GM21786 (cell line): ENCODE results near the gene SMR3B.
A peak's percentile ranks its signal among the peaks of the same experiment; 100 is the strongest.

ENCODE experiments used
- ATAC-seq: cut with Tn5 transposase; IDR thresholded peaks from one replicate; pipeline ENCODE4 v1.9.1; 2021; ENCODE audit not compliant: unreplicated experiment

Gene SMR3B

DNA sequence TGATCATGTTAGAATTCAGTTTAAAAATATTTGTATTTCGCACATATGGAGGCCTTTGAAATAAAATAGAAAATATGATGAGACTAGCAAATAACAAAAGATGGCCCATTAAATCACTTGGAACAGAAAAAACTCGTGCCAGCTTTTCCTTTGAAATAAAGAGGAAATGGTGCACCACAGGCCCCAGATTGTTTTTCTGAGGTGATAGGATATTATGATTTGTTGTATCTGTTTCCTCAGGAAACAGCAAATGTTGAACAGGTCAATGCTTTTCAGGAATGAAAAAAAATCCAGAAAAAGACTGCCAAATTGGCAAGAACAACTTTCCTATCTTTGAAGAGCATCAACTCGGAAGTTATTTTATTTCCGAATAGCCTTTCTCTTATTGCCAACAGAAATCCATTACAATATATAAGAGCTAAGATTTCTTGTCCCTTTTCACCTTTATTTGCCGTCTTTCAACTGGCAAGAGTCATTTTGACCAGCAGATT, at the start of gene SMR3B:
Gene SMR3B, plus strand, starts transcription at position 441 of the 491 bp plus-strand sequence. CDS start 1,380 bp downstream, outside the sequence.
- ATAC-seq, result no peak

DNA sequence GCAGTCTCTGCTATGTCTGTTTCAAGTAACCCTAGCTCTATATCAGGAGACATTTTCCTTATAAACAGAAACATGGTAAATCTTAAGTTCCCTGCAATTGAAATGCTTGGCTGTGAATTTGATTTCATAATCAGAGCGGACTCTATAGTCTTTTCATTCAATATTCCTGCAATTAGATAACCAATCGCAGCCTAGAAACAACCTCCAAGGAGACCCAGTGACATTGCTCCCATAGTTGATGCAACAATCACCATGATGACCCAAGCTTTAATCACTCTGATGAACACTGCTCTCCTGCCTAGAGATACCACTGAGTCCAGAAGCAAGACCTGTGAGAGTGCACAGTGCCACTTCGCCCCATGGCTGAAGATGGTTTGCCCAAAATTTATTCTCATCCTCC, 48.2 kb upstream of the SMR3B start, which contains the start of gene CABS1:
Gene CABS1, plus strand, starts transcription at position 301 of the 400 bp plus-strand sequence. Its CDS starts 59 bp downstream, at position 360.
- no peak for ATAC-seq

DNA sequence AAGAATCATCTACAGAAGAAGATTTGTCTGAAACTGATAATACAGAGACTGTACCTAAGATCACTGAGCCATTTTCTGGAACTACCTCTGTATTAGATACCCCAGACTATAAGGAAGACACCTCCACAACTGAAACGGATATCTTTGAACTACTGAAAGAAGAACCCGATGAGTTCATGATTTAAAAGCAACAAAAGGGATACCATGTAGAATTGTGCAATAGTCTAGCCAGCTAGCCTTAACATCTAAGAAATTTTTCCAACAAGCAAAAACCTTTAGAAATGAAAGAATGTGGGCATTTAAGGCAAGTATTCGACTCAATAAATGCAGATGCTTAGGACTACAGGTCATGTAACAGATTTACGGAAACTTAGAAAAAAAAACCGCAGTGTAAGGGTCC, 46.9 kb upstream of the SMR3B start:
- no peak for ATAC-seq

DNA sequence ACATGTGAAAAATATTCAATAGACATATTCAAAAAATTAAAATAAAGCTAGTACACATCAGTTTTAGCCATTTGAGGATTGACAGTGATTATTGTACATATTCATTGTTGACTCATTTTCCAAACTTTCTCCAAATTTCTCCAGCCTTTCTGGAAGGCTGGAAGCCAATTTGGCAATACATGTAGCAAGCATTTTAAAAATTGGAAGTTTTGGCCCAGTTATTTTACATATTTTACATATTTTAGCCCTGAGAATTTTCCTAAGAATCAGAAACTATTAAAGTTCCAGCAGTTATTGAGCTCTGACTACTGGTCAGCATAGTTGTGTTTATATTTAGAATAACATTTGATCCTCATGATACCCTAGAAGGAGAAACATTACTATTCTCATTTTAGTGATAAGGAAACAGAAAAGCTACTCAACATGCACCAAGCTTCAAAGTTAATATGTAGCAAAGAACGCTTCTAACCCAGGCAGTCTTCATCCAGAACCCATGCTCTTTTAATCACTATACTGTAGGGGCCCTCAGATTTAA, 45.0 kb upstream of the SMR3B start:
- ATAC-seq, result no peak

DNA sequence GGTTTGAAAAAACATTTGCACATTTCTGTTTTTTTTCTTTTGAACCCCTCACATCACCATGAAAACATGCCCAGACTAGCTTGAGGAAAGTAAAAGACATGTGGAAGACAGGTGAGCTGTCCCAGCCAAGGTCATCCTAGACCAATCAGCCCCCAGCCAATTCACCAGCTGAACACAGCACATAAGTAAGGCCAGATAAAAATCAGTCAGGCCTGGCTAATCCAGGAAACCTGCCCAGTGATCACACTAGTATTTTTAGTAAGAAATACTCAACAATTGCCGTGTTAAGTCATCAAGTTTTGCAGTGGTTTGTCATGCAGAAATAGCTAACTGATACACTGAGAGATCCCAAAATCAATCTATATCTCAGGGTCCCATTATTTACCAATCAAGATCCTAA, 26.7 kb upstream of the SMR3B start:
- ATAC-seq, result no peak

DNA sequence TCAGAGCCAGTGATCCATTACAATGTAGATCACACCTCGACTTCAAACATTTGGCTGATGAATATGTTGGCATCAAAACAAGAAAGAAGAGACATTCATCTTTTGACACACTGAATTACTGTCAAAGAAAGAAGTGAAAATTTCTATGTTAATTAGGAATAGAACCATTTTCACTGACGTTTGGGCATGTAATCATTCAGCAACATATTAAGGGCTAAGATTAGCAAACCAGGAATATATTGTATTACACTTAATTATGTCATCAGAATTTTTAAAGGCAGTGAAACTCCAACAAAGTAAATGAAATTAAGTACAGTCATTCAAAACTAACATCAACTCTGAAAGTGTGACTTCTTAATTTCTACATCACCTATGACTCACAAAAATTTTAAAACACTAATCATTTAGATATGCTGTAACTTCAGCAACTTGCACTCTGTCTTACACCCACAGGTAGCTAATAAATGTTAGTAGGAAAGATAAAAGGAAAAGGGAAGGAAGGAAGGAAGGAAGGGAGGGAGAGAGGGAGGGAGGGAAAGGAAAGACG, 23.7 kb upstream of the SMR3B start:
- no peak for ATAC-seq

DNA sequence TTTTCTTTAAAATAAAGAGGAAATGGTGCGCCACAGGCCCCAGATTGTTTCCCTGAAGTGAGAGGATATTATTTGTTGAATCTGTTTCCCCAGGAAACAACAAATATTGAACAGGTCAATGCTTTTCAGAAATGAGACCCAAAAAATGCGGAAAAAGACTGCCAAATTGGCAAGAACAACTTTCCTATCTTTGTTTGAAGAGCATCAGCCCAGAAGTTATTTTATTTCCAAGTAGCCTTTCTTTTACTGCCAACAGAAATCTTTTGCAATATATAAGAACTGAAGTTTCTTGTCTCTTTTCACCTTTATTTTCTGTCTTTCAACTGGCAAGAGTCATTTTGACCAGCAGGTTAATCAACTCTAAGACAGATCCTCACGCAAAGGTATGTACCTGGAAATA, 22.5 kb upstream of the SMR3B start, which contains the start of gene SMR3A:
Gene SMR3A, plus strand, starts transcription at position 301 of the 400 bp plus-strand sequence. CDS start 1,356 bp downstream, outside the sequence.
- no peak for ATAC-seq

DNA sequence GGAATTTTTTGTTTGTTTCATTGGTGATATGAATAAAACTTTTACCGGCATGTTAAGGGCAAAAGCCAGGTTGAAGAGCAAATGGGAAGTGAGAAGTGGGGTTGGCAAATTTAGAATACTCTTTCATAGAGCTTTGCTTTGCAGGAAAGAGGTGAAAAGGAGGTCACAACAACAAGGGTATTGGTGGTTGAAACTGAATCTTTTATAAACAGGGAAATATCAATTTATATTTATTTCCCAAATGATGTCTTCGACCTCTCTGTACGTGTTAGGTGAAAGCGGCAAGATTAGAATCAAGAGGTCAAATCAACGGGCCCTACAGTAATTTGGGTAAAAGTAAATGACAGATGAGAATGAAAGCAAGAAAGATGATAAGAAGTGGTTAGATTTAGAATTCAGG, 18.9 kb upstream of the SMR3B start:
- ATAC-seq, result no peak

DNA sequence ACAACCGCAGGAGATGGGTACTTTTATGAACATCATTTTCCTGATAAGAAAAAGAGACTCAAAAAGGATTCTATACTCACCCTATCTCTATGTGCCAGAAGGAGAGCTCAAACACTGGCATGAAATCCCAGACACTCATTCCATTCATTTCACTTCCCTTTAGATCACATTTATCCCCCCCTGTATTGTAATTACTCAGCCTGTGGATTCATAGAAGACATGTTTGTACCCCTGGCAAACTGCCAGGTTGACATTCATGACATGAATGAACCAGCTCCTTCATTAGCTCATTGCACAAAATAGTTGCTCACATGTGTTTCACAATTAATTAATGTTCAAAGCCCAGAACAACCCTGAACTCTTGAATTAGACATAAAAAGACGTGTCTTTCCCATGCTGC, 17.5 kb upstream of the SMR3B start:
- ATAC-seq, result no peak

DNA sequence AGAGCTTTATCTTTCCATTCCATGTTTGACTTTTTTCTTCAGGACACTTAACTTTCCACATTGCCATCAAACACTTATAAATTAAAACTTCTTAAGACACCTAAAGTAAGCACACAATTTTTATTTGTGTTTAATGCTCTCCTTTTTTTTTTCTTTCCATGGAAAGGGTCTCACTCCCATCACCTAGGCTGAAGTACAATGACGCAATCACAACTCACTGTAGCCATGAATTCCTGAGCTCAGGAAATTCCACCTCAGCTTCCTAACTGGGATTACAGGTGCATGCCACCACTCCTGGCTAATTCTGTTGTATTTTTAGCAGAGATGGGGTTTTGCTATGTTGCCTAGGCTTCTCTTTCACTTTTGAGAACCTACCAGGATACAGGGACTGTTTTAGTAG, 15.1 kb upstream of the SMR3B start:
- ATAC-seq, result no peak

DNA sequence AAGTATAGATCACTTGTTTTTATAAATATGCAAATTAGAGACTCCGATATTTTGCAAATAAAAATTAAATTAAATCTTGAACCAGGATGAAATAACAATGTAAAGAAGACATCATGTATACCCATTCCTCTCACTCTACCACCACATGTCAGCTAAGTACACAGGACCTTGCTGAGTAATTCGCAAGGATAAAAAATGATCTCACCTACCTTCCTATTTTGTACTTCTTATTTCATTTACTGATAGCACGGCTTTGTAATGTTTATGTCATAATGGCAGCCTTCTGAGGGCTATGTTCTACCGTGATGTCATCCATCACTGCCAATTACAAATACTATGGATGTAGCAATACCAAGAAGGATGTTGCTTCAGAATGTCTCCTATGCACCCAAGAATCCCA, 10.9 kb upstream of the SMR3B start:
- no peak for ATAC-seq

DNA sequence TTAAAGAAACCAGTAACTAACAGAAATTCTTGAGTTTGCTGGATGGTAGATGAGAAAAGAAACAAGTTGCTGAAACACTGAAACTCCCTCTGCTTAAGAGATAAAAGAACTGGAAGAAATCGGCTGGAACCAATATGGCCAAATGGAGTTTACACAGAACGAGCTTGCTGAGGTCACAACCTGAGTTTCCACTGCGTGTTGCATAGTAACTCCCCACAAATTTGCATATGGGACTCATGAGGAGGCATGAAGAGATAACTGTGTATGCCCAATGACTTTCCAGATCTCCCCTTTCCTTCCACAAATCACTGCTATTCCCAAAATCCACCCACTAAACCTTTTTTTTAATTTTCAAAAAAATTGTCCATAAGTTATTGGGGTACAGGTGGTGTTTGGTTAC, 10.2 kb upstream of the SMR3B start:
- no peak for ATAC-seq

DNA sequence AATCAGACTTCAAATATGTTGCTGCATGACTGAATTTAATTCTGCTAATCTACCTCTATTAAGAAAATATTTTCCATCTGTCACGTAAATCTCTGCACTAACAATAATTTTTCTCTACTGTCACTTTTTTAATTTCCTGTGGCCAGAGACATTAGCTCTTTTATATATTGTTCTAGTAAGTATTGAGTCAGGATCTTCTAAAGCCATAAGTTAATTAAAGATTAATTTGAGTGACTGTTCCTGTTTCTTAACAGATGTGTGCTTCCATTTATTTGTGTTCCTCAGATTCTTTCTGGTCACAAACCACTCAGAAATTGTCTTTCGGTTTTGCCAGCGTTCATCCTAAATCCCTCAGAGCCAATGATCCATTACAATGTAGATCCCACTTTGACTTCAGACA, 2.4 kb upstream of the SMR3B start:
- ATAC-seq, result no peak

DNA sequence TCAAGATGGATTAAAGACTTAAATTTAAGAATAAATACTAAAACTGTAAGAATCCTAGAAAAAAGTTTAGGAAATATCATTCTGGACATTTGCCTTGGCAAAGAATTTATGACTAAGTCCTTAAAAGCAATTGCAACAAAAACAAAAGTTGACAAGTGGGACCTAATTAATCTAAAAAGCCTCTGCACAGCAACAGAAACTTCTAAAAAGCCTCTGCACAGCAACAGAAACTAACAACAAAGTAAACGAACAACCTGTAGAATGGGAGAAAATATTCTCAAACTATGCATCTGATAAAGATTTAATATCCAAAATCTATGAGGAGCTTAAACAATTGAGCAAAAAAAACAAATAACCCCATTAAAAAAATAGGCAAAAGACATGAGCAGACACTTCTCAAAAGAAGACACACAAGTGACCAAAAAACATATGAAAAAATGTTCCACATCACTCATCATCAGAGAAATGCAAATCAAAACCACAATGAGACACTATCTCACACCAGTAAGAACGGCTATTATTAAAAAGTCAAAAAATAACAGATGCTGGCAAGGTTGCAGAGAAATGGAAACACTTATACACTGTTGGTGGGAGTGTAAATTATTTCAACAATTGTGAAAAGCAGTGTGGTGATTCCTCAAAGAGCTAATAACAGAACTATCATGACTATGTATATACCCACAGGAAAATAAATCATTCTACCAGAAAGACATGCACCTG, 9.3 kb downstream of the SMR3B start:
- ATAC-seq, result peak; percentile 44

DNA sequence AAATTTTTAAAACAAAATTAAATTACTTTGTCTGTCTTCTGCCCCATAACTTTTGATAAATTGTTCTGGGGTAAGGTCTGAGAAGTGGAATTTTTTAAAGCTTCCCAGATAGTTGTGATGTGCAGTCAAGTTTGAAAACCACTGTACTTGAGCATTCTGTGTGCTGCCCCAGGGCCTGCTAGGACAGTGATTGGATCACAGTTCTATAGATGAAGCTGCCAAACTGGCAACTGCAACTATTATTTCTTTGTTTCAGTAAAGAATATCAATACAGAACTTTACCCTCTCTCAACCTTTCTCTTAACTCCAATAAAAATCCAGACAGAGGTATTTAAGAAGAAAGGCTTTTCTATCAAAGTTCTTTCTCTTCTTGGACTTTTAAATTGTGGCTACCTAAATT, 14.6 kb downstream of the SMR3B start, which contains the start of gene OPRPN:
Gene OPRPN, plus strand, starts transcription at position 361 of the 400 bp plus-strand sequence. CDS start 1,346 bp downstream, outside the sequence.
- no peak for ATAC-seq

DNA sequence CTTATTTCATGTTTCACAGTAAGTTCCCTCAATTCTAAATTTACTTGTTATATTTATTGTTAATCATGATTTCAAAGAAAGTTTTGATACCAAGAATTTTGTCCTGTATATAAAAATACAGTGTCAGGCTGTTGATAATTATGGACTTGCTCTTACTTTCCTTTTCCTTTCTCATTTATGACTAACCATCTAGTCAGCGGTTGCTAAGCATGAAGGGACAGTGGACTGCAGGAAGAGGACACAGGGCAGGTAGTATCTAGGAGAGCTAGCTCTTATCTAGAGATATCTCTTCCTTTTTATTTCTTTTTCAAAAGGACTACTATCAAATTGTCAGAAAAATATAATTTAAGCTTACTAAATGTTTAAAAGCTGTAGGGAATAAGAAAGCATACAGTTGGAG, 16.4 kb downstream of the SMR3B start:
- ATAC-seq, result no peak

DNA sequence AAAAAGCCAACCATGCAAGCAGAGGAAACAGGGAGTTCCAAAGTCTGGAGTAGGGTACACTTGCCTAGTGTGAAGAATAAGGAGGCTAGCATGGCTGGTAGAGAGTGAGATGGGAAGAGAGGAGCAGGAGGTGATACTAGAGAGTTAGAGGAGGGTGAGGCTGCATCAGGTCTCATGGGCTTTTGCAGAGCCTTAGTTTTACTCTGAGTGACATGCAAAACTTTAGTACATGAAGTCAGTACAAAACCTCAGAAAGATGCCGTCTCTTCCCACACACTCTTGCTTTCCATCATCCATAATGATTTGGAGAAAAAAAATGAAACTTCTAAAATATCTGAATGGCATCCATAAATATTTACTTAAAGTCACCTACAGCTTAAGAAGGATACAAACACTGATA, 19.8 kb downstream of the SMR3B start:
- ATAC-seq, result no peak

DNA sequence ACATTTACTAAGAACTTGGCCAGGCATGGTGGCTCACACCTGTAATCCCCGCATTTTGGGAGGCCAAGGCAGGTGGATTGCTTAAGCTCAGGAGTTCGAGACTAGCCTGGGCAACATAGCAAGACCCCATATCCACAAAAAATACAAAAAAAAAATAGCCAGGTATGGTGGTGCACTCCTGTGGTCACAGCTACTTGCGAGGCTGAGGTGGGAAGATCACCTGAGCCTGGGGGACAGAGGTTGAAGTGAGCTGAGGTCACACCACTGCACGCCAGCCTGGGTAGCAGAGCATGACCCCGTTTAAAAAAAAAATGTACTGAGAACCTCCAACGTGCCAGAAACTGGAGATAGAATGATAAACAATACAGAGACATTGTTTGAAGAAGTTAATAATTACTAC, 22.8 kb downstream of the SMR3B start:
- ATAC-seq, result peak; percentile 63

DNA sequence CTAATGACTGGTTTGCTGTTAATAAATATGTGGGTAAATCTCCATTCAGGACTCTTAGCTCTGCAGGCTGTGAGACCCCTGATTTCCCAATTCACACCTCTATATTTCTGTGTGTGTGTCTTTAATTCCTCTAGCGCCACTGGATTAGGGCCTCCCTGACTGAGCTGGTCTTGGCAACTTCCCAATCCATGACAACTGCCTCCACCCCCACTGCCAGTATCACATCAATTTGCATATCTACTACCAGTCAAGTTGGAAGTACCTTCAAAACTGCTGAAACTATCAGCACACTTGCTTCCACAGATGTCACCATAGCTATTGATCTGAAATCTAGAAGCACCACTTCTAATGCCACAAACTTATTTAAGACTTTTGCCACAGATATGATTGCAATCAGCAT, 42.4 kb downstream of the SMR3B start:
- ATAC-seq, result no peak

DNA sequence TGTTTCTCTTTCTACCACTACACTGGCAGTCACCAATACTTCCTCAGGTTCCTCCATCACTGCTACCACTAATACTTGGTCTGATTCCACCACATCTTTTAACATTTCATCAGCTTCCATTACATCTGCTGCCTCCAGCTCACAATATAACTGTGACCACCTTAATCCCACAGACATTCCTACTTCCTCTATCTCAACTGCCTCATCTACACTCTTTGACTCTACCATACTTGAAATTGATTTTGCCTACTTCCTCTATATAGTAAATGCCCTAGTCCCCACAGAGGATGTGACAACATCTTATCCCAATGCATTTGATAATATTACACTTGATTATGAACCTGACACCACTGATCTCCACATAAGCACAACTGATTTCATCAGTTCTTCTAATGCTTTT, 43.9 kb downstream of the SMR3B start:
- no peak for ATAC-seq

DNA sequence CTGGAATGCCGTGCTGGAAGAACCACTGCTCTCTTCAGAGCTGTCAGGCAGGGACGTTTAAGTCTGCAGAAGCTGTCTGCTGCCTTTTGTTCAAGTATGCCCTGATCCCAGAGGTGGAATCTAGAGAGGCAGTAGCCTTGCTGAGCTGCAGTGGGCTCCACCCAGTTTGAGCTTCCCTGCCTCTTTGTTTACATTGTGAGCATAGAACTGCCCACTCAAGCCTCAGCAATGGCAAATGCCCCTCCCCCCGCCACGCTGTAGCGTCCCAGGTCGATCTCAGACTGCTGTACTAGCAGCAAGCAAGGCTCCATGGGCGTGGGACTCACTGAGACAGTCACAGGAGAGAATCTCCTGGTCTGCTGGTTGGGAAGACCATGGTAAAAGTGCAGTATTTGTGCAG, 54.3 kb downstream of the SMR3B start:
- no peak for ATAC-seq
